HAP-1 (cell line): ENCODE measurements around the gene NBAS.

ENCODE experiments used
- DNase-seq, 2 experiments: peaks; one replicate each; pipeline ENCODE4 v3.0.0-alpha.2; 2016 to 2020; ENCODE audit warnings: low spot score in 2 of 2
- H3K27me3 ChIP-seq: fragments of 250-450 bp; sonication (Bioruptor Pico); 2 replicates; pipeline ENCODE4 v1.5.1; 2020; ENCODE audit warnings: low read depth, mild to moderate bottlenecking, moderate library complexity
- H3K36me3 ChIP-seq: fragments of 250-450 bp; sonication (Bioruptor Pico); replicated peaks from 2 replicates; pipeline ENCODE4 v1.5.1; 2020; ENCODE audit warnings: mild to moderate bottlenecking
- H3K4me1 ChIP-seq: fragments of 250-450 bp; sonication (Bioruptor Pico); 2 replicates; pipeline ENCODE4 v1.5.1; 2020; ENCODE audit warnings: mild to moderate bottlenecking
- H3K4me3 ChIP-seq: fragments of 250-450 bp; sonication (Bioruptor Pico); 2 replicates; pipeline ENCODE4 v1.5.1; 2020; ENCODE audit warnings: mild to moderate bottlenecking, moderate library complexity
- H3K9me3 ChIP-seq: fragments of 250-450 bp; sonication (Bioruptor Pico); 2 replicates; pipeline ENCODE4 v1.5.1; 2020; ENCODE audit warnings: mild to moderate bottlenecking, moderate library complexity
- in situ Hi-C: fragments of 300-500 bp; cut with MboI; formaldehyde crosslinking; loops from 3 replicates; pipeline ENCODE4 v1.14.3; 2020; ENCODE audit warnings: low sequenced_read_pairs, inconsistent platforms, mixed read lengths

Gene NBAS

GRCh38 chr2:15187702-15188101 lies 373.4 kb downstream of the NBAS start:
- H3K9me3 ChIP-seq, result no peaks in the 10 kb centered on the region
- H3K4me1 ChIP-seq, result no peaks in the 10 kb centered on the region
- H3K27me3 ChIP-seq, result no peaks in the 10 kb centered on the region
- H3K36me3 ChIP-seq, result no peaks in the 10 kb centered on the region
- in situ Hi-C loops, result no loop called here
- DNase-seq, result no peak
- no peak overlapping the region for H3K4me3 ChIP-seq

DNA sequence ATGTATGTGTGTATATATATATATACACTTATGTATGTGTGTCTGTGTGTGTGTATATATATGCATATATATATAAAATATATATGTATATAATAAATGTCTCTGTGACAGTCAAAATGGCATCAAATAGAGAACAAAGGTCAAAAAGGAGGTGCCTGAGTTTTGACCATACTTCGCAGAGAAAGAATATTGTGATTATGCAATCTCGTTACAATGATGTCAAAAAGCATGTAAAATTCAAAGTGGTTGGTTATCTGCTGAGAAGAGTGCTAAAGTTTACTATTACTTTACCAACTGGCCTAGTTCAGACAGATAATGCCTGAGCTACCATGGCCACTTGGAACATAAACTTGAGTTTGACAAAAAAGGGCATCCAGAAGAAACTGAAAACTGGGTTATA lies 375.0 kb downstream of the NBAS start:
- no peak overlapping the region for H3K4me3 ChIP-seq
- no peaks in the 10 kb centered on the region for H3K9me3 ChIP-seq
- in situ Hi-C loops, result no loop called here
- no peaks in the 10 kb centered on the region for H3K27me3 ChIP-seq
- no peaks in the 10 kb centered on the region for H3K4me1 ChIP-seq
- DNase-seq, result no peak
- no peaks in the 10 kb centered on the region for H3K36me3 ChIP-seq

DNA sequence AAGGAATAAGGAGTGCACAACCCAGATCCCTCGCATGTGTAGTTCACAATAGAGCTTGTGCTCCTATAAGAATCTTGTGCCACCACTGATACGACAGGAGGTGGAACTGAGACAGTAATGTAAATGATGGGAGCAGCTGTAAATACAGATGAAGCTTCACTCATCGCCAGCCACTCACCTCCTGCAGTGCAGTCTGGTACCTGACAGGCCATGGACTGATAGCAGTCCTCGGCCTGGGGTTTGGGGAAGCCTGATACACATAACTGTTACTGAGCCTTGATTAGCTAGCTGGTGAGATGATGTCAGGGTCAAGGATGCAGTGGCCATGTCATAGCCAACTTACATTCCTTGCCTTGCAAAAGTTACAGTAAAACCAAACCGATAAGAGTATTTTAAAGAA lies 376.6 kb downstream of the NBAS start:
- Histone ChIP-seq H3K4me1 (no peaks in the 10 kb centered on the region), H3K27me3 (no peaks in the 10 kb centered on the region), H3K4me3 (no peak overlapping the region), H3K9me3 (no peaks in the 10 kb centered on the region), H3K36me3 (no peaks in the 10 kb centered on the region)
- no peak for DNase-seq
- in situ Hi-C loops, result no loop called here

DNA sequence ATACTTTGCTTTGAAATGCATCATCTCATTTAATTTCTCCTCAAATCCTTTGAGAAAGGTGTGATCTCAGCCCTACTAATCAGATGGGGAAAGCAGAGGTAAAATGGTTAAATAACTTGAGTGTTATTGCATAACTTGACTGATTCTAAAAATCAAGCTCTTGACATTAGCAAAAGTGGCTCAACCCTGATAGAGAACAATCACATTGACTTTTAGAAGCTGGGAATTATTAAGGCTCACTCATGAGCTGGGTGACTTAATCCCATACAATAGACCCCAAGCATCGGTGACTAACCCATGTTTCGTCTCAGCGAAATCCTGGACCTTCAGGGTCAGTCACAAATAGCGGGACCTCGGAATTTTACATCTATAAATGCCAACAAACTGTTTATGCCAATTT lies 378.9 kb downstream of the NBAS start:
- H3K4me3 ChIP-seq, result no peak overlapping the region
- H3K4me1 ChIP-seq, result no peaks in the 10 kb centered on the region
- in situ Hi-C loops, result no loop called here
- no peak for DNase-seq
- no peaks in the 10 kb centered on the region for H3K36me3 ChIP-seq
- H3K9me3 ChIP-seq, result no peaks in the 10 kb centered on the region
- H3K27me3 ChIP-seq, result no peaks in the 10 kb centered on the region

DNA sequence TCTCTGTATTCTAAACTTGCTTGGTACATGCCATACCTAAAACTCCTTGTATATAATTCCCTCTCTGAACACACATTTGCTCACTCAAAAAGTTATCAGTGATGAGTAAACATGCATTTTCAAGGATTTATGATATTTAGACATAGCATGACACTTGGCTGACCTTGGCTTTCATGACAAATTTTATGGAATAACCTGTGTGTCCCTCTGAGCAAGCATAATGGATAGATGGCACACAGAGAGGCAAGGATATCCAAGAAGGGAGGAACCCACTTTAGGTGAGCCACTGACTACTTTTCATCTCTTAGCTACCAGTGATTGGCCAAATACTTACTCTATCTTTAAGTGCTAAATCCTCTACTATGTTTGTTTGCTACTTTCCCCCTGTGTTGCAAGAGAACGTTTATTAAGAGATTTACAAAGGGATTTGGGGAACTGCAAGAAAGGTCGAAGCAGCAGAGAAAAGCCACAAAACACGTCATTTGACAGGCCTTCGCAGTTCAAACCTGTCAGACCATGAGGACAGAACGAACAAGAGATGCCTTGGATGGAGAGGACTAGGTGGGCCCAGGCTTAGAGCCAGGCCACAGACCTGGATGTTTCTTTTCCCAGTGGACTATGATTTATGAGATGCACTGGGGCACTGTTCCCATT lies 379.9 kb downstream of the NBAS start:
- in situ Hi-C loops, result no loop called here
- DNase-seq, result no peak
- H3K27me3 ChIP-seq, result no peaks in the 10 kb centered on the region
- H3K36me3 ChIP-seq, result no peaks in the 10 kb centered on the region
- no peak overlapping the region for H3K4me3 ChIP-seq
- no peaks in the 10 kb centered on the region for H3K9me3 ChIP-seq
- no peaks in the 10 kb centered on the region for H3K4me1 ChIP-seq

DNA sequence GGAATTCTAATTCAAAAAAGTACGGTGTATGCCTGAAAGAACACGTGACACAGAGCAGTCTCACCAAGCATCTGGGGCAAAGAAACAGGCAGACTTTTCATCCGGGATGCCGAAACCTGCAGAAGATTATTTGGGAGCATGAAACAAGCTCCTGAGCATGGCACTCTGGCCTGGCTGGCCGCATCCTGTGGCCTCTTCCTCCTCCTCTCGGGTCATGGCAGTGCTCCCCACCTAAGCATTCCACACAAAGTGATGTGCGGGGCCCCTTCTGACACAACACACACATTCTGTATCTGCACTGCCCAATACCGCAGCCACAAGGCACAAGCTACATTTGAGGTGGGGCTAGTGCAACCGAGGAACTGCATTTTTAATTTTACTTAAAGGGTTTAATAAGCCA lies 380.8 kb downstream of the NBAS start:
- H3K36me3 ChIP-seq, result no peaks in the 10 kb centered on the region
- H3K4me3 ChIP-seq, result no peak overlapping the region
- H3K27me3 ChIP-seq, result no peaks in the 10 kb centered on the region
- in situ Hi-C loops, result no loop called here
- no peaks in the 10 kb centered on the region for H3K9me3 ChIP-seq
- no peaks in the 10 kb centered on the region for H3K4me1 ChIP-seq
- no peak for DNase-seq

GRCh38 chr2:15178946-15179345 lies 382.2 kb downstream of the NBAS start:
- in situ Hi-C loops, result no loop called here
- no peaks in the 10 kb centered on the region for H3K36me3 ChIP-seq
- DNase-seq, result no peak
- H3K27me3 ChIP-seq, result no peaks in the 10 kb centered on the region
- no peak overlapping the region for H3K4me3 ChIP-seq
- H3K9me3 ChIP-seq, result no peaks in the 10 kb centered on the region
- no peaks in the 10 kb centered on the region for H3K4me1 ChIP-seq

- Histone ChIP-seq H3K4me1 (no peaks in the 10 kb centered on the region), H3K9me3 (no peaks in the 10 kb centered on the region), H3K36me3 (no peaks in the 10 kb centered on the region), H3K27me3 (no peaks in the 10 kb centered on the region), H3K4me3 (no peak overlapping the region)
- in situ Hi-C loops, result no loop called here
- DNase-seq, result no peak
These were observed 384.0 kb downstream of the NBAS start for GRCh38 chr2:15177103-15177502.

DNA sequence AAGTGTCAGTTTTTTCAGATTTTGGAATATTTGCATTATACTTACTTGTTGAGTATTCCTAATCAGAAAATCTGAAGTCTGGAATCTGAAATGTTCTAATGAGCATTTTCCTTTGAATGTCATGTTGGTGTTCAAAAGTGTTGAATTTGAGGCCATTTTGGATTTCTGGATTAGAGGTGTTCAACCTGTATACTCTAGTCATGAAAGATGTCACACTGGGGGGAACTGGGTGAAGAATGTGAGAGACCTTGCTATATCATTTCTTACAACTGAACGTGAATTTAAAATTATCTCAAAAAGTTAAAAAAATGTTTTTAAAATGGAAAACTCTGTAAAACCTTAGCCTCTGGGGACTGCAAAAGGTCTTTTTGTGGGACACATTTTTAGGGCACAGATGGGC lies 384.5 kb downstream of the NBAS start:
- Histone ChIP-seq H3K4me3 (no peak overlapping the region), H3K27me3 (no peaks in the 10 kb centered on the region), H3K36me3 (no peaks in the 10 kb centered on the region), H3K4me1 (no peaks in the 10 kb centered on the region), H3K9me3 (no peaks in the 10 kb centered on the region)
- DNase-seq, result no peak
- in situ Hi-C loops, result no loop called here

GRCh38 chr2:15174567-15174966 lies 386.6 kb downstream of the NBAS start:
- no peak overlapping the region for H3K4me3 ChIP-seq
- no peak for DNase-seq
- in situ Hi-C loops, result no loop called here
- no peaks in the 10 kb centered on the region for H3K4me1 ChIP-seq
- H3K36me3 ChIP-seq, result no peaks in the 10 kb centered on the region
- no peaks in the 10 kb centered on the region for H3K9me3 ChIP-seq
- H3K27me3 ChIP-seq, result no peaks in the 10 kb centered on the region

- Histone ChIP-seq H3K36me3 (no peaks in the 10 kb centered on the region), H3K27me3 (no peaks in the 10 kb centered on the region), H3K4me3 (no peak overlapping the region), H3K4me1 (no peaks in the 10 kb centered on the region), H3K9me3 (no peaks in the 10 kb centered on the region)
- in situ Hi-C loops, result no loop called here
- DNase-seq, result no peak
These were observed 387.6 kb downstream of the NBAS start for GRCh38 chr2:15173501-15173900.

DNA sequence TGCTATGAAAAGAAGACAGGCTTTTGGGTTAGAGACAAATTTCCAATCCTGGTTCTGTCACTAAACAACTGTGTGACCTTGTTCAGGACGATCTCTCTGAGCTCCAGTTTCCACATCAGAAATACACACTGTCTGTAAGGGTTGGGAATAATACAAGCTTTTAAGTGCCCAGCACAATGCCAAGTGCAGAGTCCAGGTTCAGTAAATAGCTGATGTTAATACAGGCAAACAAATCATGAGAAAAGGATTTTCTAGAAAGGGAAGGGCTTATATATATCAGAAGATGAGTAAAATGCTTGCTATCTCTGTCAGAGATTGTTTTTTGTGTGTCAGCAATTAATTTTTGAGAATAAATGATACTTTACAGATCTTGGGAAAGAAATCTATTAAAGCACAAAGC lies 388.3 kb downstream of the NBAS start:
- in situ Hi-C loops, result no loop called here
- no peaks in the 10 kb centered on the region for H3K36me3 ChIP-seq
- H3K9me3 ChIP-seq, result no peaks in the 10 kb centered on the region
- no peak overlapping the region for H3K4me3 ChIP-seq
- no peaks in the 10 kb centered on the region for H3K27me3 ChIP-seq
- DNase-seq, result no peak
- no peaks in the 10 kb centered on the region for H3K4me1 ChIP-seq

- DNase-seq, result no peak
- H3K9me3 ChIP-seq, result no peaks in the 10 kb centered on the region
These were observed 390.9 kb downstream of the NBAS start for GRCh38 chr2:15170070-15170775.

DNA sequence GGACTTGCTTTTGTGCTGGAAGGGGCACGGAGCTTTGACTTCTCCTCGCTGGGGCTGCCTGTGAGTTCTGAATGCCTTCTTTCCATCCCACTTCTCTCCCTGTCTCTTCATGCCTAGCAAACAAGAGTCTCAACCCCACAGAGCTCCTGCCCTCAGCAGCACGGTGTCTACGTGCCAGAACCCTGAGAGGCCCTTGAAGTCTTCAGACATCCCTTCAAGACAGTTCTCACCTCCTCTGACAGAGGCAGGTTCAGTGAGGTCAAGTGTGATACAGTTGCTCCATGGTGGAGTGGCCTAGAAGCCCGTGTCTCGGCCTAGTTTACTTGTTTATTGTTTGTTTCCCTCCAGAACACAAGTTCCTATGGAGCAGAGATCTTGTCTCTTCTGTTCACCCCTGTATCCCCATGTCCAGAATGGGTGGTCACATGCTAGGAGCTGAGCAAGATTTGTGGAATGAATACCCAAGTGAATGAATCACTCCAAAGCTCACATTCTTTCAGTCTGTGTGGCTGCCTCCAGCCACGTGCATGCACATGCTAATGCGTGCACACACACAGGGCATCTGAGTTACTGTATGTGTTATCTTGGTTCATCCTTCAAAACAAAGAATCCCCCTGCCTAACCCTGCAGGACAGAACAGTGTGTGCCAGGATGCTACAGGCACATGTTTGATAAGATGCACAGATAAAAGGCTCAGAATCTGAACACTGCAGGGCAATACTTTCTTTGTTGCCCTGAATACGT lies 391.6 kb downstream of the NBAS start:
- DNase-seq, result no peak
- in situ Hi-C loops, result no loop called here
- H3K4me3 ChIP-seq, result no peak overlapping the region
- H3K4me1 ChIP-seq, result no peaks in the 10 kb centered on the region
- no peaks in the 10 kb centered on the region for H3K36me3 ChIP-seq
- H3K27me3 ChIP-seq, result no peaks in the 10 kb centered on the region
- no peaks in the 10 kb centered on the region for H3K9me3 ChIP-seq

More at GRCh38 chr2:15170070-15170775, 390.9 kb downstream of the NBAS start:
- Histone ChIP-seq H3K27me3 (no peaks in the 10 kb centered on the region), H3K36me3 (no peaks in the 10 kb centered on the region), H3K4me3 (no peak overlapping the region), H3K4me1 (no peaks in the 10 kb centered on the region)
- in situ Hi-C loops, result no loop called here
